T47D (cell line): ENCODE data around the gene CACNA2D1.

Experiments
- DNase-seq, 2 experiments: peaks; one replicate each; pipeline versions ENCODE4 v3.0.0 to v3.0.0-alpha.2; 2011 to 2012; ENCODE audit warnings: low read depth in 1 of 2, low spot score in 1 of 2
- JUND ChIP-seq: IDR thresholded peaks from 2 replicates; pipeline ENCODE4 v1.6.1; 2012; ENCODE audit warnings: low read depth
- in situ Hi-C: cut with HindIII; loops from 2 replicates; pipeline ENCODE4 v1.10.0; 2016; ENCODE audit warnings: low sequenced_read_pairs, low pct_unique_long_range_greater_than_20kb

The CACNA2D1 gene

GRCh38 chr7:82429408-82429807, 14.2 kb downstream of the CACNA2D1 start:
- no peak for TF ChIP-seq JUND
- in situ Hi-C loops = no loop called here
- DNase-seq = no peak

GRCh38 chr7:82428186-82428961, 15.2 kb downstream of the CACNA2D1 start:
- no peak for DNase-seq
- no peak for TF ChIP-seq JUND
- in situ Hi-C loops = no loop called here

- TF ChIP-seq JUND = no peak
- in situ Hi-C loops = no loop called here
- no peak for DNase-seq
Measured at GRCh38 chr7:82423446-82423845, 20.1 kb downstream of the CACNA2D1 start.

GRCh38 chr7:82419200-82419599, 24.4 kb downstream of the CACNA2D1 start:
- in situ Hi-C loops = no loop called here
- no peak for DNase-seq
- no peak for TF ChIP-seq JUND

- TF ChIP-seq JUND = no peak
- in situ Hi-C loops = no loop called here
- no peak for DNase-seq
Measured at GRCh38 chr7:82417898-82418297, 25.7 kb downstream of the CACNA2D1 start.

GRCh38 chr7:82416402-82416801, 27.2 kb downstream of the CACNA2D1 start:
- no peak for DNase-seq
- TF ChIP-seq JUND = no peak
- in situ Hi-C loops = no loop called here

GRCh38 chr7:82414389-82414788, 29.2 kb downstream of the CACNA2D1 start:
- DNase-seq = no peak
- in situ Hi-C loops = no loop called here
- TF ChIP-seq JUND = no peak

GRCh38 chr7:82413237-82413636, 30.3 kb downstream of the CACNA2D1 start:
- in situ Hi-C loops = no loop called here
- TF ChIP-seq JUND = no peak
- DNase-seq = no peak

GRCh38 chr7:82411732-82412131, 31.8 kb downstream of the CACNA2D1 start:
- in situ Hi-C loops = no loop called here
- no peak for TF ChIP-seq JUND
- DNase-seq = no peak

GRCh38 chr7:82410461-82410860, 33.1 kb downstream of the CACNA2D1 start:
- in situ Hi-C loops = no loop called here
- DNase-seq = peak in 1 of 2 experiments; percentile 31

GRCh38 chr7:82406937-82407336, 36.6 kb downstream of the CACNA2D1 start:
- in situ Hi-C loops = no loop called here
- TF ChIP-seq JUND = no peak
- DNase-seq = no peak

More at GRCh38 chr7:82410461-82410860, 33.1 kb downstream of the CACNA2D1 start:
- no peak for TF ChIP-seq JUND

- no peak for DNase-seq
- in situ Hi-C loops = no loop called here
- TF ChIP-seq JUND = no peak
Measured at GRCh38 chr7:82405301-82405700, 38.3 kb downstream of the CACNA2D1 start.

- DNase-seq = no peak
- in situ Hi-C loops = no loop called here
- TF ChIP-seq JUND = no peak
Measured at GRCh38 chr7:82404652-82405051, 38.9 kb downstream of the CACNA2D1 start.

- DNase-seq = no peak
- TF ChIP-seq JUND = no peak
- in situ Hi-C loops = no loop called here
Measured at GRCh38 chr7:82404094-82404493, 39.5 kb downstream of the CACNA2D1 start.
